H9 (cell line): ENCODE measurements around the gene MYO1E. TPM values are rescaled to one million over a fixed set of nuclear protein-coding genes. Genes with fewer than 3 reads are reported as not detected.

Experiments
- DNase-seq: peaks from one replicate; pipeline ENCODE4 v3.0.0-alpha.2; 2017
- H2AFZ ChIP-seq: one replicate; pipeline ENCODE4 v1.6.1; 2013; ENCODE audit warnings: mild to moderate bottlenecking, low read length, control low read depth, moderate library complexity
- H2AK5ac ChIP-seq: 2 replicates; pipeline ENCODE4 v1.6.1; 2013; ENCODE audit warnings: low read length, control low read depth, mixed read lengths; ENCODE audit not compliant: insufficient read length
- H2BK120ac ChIP-seq: one replicate; pipeline ENCODE4 v1.6.1; 2013; ENCODE audit warnings: low read depth, mild to moderate bottlenecking, low read length, control low read depth, inconsistent platforms; ENCODE audit not compliant: poor library complexity, severe bottlenecking
- H2BK12ac ChIP-seq: 2 replicates; pipeline ENCODE4 v1.6.1; 2013; ENCODE audit warnings: low read length, control low read depth, mixed read lengths, low read depth; ENCODE audit not compliant: insufficient read length
- H2BK15ac ChIP-seq: 2 replicates; pipeline ENCODE4 v1.6.1; 2013; ENCODE audit warnings: low read depth, low read length, control low read depth
- H2BK20ac ChIP-seq: one replicate; pipeline ENCODE4 v1.6.1; 2013; ENCODE audit warnings: low read depth, mild to moderate bottlenecking, low read length, control low read depth, inconsistent platforms; ENCODE audit not compliant: poor library complexity, severe bottlenecking
- H2BK5ac ChIP-seq: 2 replicates; pipeline ENCODE4 v1.6.1; 2013; ENCODE audit warnings: low read length, control low read depth, mixed read lengths; ENCODE audit not compliant: insufficient read length
- H3K14ac ChIP-seq: 2 replicates; pipeline ENCODE4 v1.6.1; 2013; ENCODE audit warnings: low read length, control low read depth; ENCODE audit not compliant: insufficient read depth
- H3K18ac ChIP-seq: 2 replicates; pipeline ENCODE4 v1.6.1; 2013; ENCODE audit warnings: low read depth, mild to moderate bottlenecking, mixed read lengths, low read length, control low read depth; ENCODE audit not compliant: insufficient read length
- H3K23ac ChIP-seq: 2 replicates; pipeline ENCODE4 v1.6.1; 2013; ENCODE audit warnings: low read length, control low read depth, mixed read lengths, low read depth; ENCODE audit not compliant: insufficient read length
- H3K23me2 ChIP-seq: 2 replicates; pipeline ENCODE4 v1.6.1; 2013; ENCODE audit warnings: low read depth, mild to moderate bottlenecking, mixed read lengths, low read length, control low read depth; ENCODE audit not compliant: insufficient read length, poor library complexity, severe bottlenecking
- H3K27ac ChIP-seq: 2 replicates; pipeline ENCODE4 v1.5.1; 2013; ENCODE audit warnings: low read length, control low read depth, mixed read lengths, low read depth; ENCODE audit not compliant: insufficient read length
- H3K27me3 ChIP-seq: 2 replicates; pipeline ENCODE4 v1.6.1; 2013; ENCODE audit warnings: low read length, control low read depth, inconsistent platforms; ENCODE audit not compliant: insufficient read depth
- H3K4ac ChIP-seq: 2 replicates; pipeline ENCODE4 v1.6.1; 2013; ENCODE audit warnings: low read depth, mild to moderate bottlenecking, control low read depth, inconsistent platforms, low read length, moderate library complexity
- H3K4me1 ChIP-seq: 2 replicates; pipeline ENCODE4 v1.6.1; 2013; ENCODE audit warnings: low read length, control low read depth, inconsistent platforms; ENCODE audit not compliant: insufficient read depth
- H3K4me2 ChIP-seq: 2 replicates; pipeline ENCODE4 v1.6.1; 2013; ENCODE audit warnings: low read length, control low read depth, mixed read lengths; ENCODE audit not compliant: insufficient read length, insufficient read depth
- H3K56ac ChIP-seq: 2 replicates; pipeline ENCODE4 v1.6.1; 2013; ENCODE audit warnings: low read depth, mild to moderate bottlenecking, mixed read lengths, low read length, control low read depth; ENCODE audit not compliant: insufficient read length
- H3K79me1 ChIP-seq: 2 replicates; pipeline ENCODE4 v1.6.1; 2013; ENCODE audit warnings: low read depth, mild to moderate bottlenecking, moderate library complexity, low read length, control low read depth, inconsistent platforms; ENCODE audit not compliant: insufficient read depth, poor library complexity, severe bottlenecking
- H3K79me2 ChIP-seq: 2 replicates; pipeline ENCODE4 v1.6.1; 2013; ENCODE audit warnings: low read length, control low read depth, inconsistent platforms; ENCODE audit not compliant: insufficient read depth
- H3K9ac ChIP-seq: 2 replicates; pipeline ENCODE4 v1.6.1; 2013; ENCODE audit warnings: low read length, control low read depth, mixed read lengths; ENCODE audit not compliant: insufficient read length; ENCODE audit errors: extremely low read depth
- H3K9me3 ChIP-seq: one replicate; pipeline ENCODE4 v1.6.1; 2013; ENCODE audit warnings: low read depth, low read length, inconsistent platforms; ENCODE audit not compliant: control insufficient read depth
- H3T11ph ChIP-seq: one replicate; pipeline ENCODE4 v1.6.1; 2013; ENCODE audit warnings: mild to moderate bottlenecking, low read length, control low read depth, inconsistent platforms
- H4K20me1 ChIP-seq: one replicate; pipeline ENCODE4 v1.6.1; 2013; ENCODE audit not compliant: control insufficient read depth, insufficient read length, insufficient read depth
- H4K5ac ChIP-seq: 2 replicates; pipeline ENCODE4 v1.6.1; 2013; ENCODE audit warnings: low read depth, mild to moderate bottlenecking, mixed read lengths, low read length, control low read depth; ENCODE audit not compliant: insufficient read length
- H4K8ac ChIP-seq: replicated peaks from 2 replicates; pipeline ENCODE4 v1.6.1; 2013; ENCODE audit warnings: low read length, control low read depth, mixed read lengths, low read depth; ENCODE audit not compliant: insufficient read length
- H4K91ac ChIP-seq: 2 replicates; pipeline ENCODE4 v1.6.1; 2013; ENCODE audit warnings: low read depth, mild to moderate bottlenecking, moderate library complexity, mixed read lengths, low read length, control low read depth; ENCODE audit not compliant: insufficient read length
- H3K27ac Mint-ChIP-seq, 3 experiments: 2 replicates in 2 of 3; 3 replicates in 1 of 3; pipeline ENCODE4 v1.8.0; 2020 to 2021; ENCODE audit warnings: mixed read lengths in 3 of 3, mild to moderate bottlenecking in 1 of 3, moderate library complexity in 1 of 3
- H3K27me3 Mint-ChIP-seq: 2 replicates; pipeline ENCODE4 v1.8.0; 2021; ENCODE audit warnings: low read depth, mild to moderate bottlenecking, moderate library complexity, mixed read lengths
- H3K36me3 Mint-ChIP-seq, 3 experiments: 2 replicates in 2 of 3; 3 replicates in 1 of 3; pipeline ENCODE4 v1.8.0; 2020 to 2021; ENCODE audit warnings: low read depth in 3 of 3, mixed read lengths in 3 of 3; ENCODE audit not compliant: insufficient read depth in 1 of 3
- H3K4me1 Mint-ChIP-seq, 2 experiments: 2 replicates each; pipeline ENCODE4 v1.8.0; 2020; ENCODE audit warnings: mixed read lengths in 2 of 2
- H3K4me3 Mint-ChIP-seq, 2 experiments: 2 replicates in 1 of 2; 3 replicates in 1 of 2; pipeline ENCODE4 v1.8.0; 2020 to 2021; ENCODE audit warnings: mild to moderate bottlenecking in 2 of 2, mixed read lengths in 2 of 2, moderate library complexity in 1 of 2
- H3K9me3 Mint-ChIP-seq, 2 experiments: 2 replicates in 1 of 2; 3 replicates in 1 of 2; pipeline ENCODE4 v1.8.0; 2020; ENCODE audit warnings: mild to moderate bottlenecking in 2 of 2, mixed read lengths in 2 of 2, moderate library complexity in 1 of 2
- CTCF ChIP-seq: fragments of 200-600 bp; sonication (generic); conservative IDR thresholded peaks from 3 replicates; pipeline ENCODE4 v1.8.0; 2021; ENCODE audit warnings: antibody characterized with exemption, mild to moderate bottlenecking
- WGBS: extraction: QIAGEN DNeasy Blood & Tissue Kit; methylation state at CpG from one replicate; pipeline ENCODE4 v1.1.7; 2013; ENCODE audit warnings: missing lambda C conversion rate, low lambda C conversion rate, mixed read lengths; ENCODE audit not compliant: insufficient read length; ENCODE audit errors: extremely low coverage; 5-methylcytosine and 5-hydroxymethylcytosine counted together
- total RNA-seq: library from RNA; stranded (reverse); gene quantifications from 2 replicates; pipeline ENCODE4 v1.2.1, GENCODE V29; 2021

The MYO1E gene
- total RNA-seq, 1 experiment from 2014 or later, result 235 TPM

GRCh38 chr15:59271595-59272201 is 101.0 kb downstream of the MYO1E start:
- H4K20me1 ChIP-seq, result no peaks in the 10 kb centered on the region
- Mint-ChIP-seq H3K9me3 (no peaks in the 10 kb centered on the region), H3K4me1 (peaks cover 15 to 30% of the 10 kb centered on the region in 2 experiments), H3K36me3 (peaks cover 0 to 5% (median 0%) of the 10 kb centered on the region in 3 experiments; a peak in 2 of 7 replicates), H3K27ac (no peak overlapping the region), H3K4me3 (no peak overlapping the region), H3K27me3 (no peaks in the 10 kb centered on the region)
- H3K79me1 ChIP-seq, result peaks cover 3% of the 10 kb centered on the region
- no peak overlapping the region for H4K8ac ChIP-seq
- H2BK5ac ChIP-seq, result no peak overlapping the region
- no peak overlapping the region for H3K27ac ChIP-seq
- WGBS, result no CpG with 5 or more reads among the region's 7 CpGs
- H3T11ph ChIP-seq, result no peak overlapping the region
- no peak overlapping the region for H3K18ac ChIP-seq
- no peak overlapping the region for H2BK120ac ChIP-seq
- no peak overlapping the region for H4K91ac ChIP-seq
- no peaks in the 10 kb centered on the region for H3K9me3 ChIP-seq
- H4K5ac ChIP-seq, result no peak overlapping the region
- no peak overlapping the region for H3K4ac ChIP-seq
- no peak for DNase-seq
- peaks cover 7% of the 10 kb centered on the region; the same call in 1 of the 2 replicates for H3K4me1 ChIP-seq
- no peak overlapping the region for H3K4me2 ChIP-seq
- H2BK20ac ChIP-seq, result no peak overlapping the region
- H3K23me2 ChIP-seq, result no peaks in the 10 kb centered on the region
- H2BK15ac ChIP-seq, result no peak overlapping the region
- H2AK5ac ChIP-seq, result no peak overlapping the region
- no peaks in the 10 kb centered on the region for H3K79me2 ChIP-seq
- H3K27me3 ChIP-seq, result no peaks in the 10 kb centered on the region
- H2BK12ac ChIP-seq, result no peak overlapping the region
- TF ChIP-seq CTCF, result no peak
- no peak overlapping the region for H3K23ac ChIP-seq
- H3K56ac ChIP-seq, result no peak overlapping the region
- H3K14ac ChIP-seq, result no peak overlapping the region
- H3K9ac ChIP-seq, result no peak overlapping the region
- H2AFZ ChIP-seq, result no peak overlapping the region
